Common myeloid progenitor, CD34-positive (primary cell): ENCODE measurements around the gene DDX17.

Experiments
- CTCF ChIA-PET: fragments of 350-600 bp; sonication (Branson Sonifier 250); formaldehyde crosslinking; loops from one replicate; lab custom pipeline; 2021; ENCODE audit warnings: antibody characterized with exemption; lab: Charles Lee
- POLR2A ChIA-PET: fragments of 350-600 bp; sonication (Branson Sonifier 250); formaldehyde crosslinking; loops from one replicate; lab custom pipeline; 2021; ENCODE audit warnings: antibody characterized with exemption; lab: Charles Lee
- DNase-seq, 3 donors: peaks; one replicate each; pipeline versions ENCODE4 v3.0.0 to v3.0.0-alpha.2; 2013
- H3K27ac ChIP-seq, 2 experiments: 1 replicate in 1 of 2; 2 replicates in 1 of 2; pipeline ENCODE4 v1.7.0; 2013; ENCODE audit warnings: inconsistent platforms in 2 of 2, low read length in 2 of 2, mild to moderate bottlenecking in 2 of 2, low read depth in 1 of 2, moderate library complexity in 1 of 2; ENCODE audit not compliant: severe bottlenecking in 2 of 2, insufficient read depth in 1 of 2, poor library complexity in 1 of 2
- H3K27me3 ChIP-seq, 5 experiments: replicated peaks in 2 of 5; 1 replicate in 3 of 5; 2 replicates in 2 of 5; pipeline versions ENCODE4 v1.6.1 to v1.7.0; 2013; ENCODE audit warnings: low read length in 4 of 5, mild to moderate bottlenecking in 2 of 5, moderate library complexity in 2 of 5, inconsistent platforms in 1 of 5; ENCODE audit not compliant: insufficient read depth in 5 of 5, control insufficient read depth in 4 of 5
- H3K36me3 ChIP-seq, 4 experiments: 1 replicate in 2 of 4; 2 replicates in 2 of 4; pipeline versions ENCODE4 v1.6.1 to v1.7.0; 2013; ENCODE audit warnings: low read length in 3 of 4, control low read depth in 1 of 4, mild to moderate bottlenecking in 1 of 4; ENCODE audit not compliant: control insufficient read depth in 4 of 4, insufficient read depth in 4 of 4
- H3K4me1 ChIP-seq, 4 experiments: 1 replicate in 3 of 4; 2 replicates in 1 of 4; pipeline versions ENCODE4 v1.6.1 to v1.7.1; 2013; ENCODE audit warnings: low read length in 3 of 4, mild to moderate bottlenecking in 3 of 4, control low read depth in 1 of 4, inconsistent platforms in 1 of 4, moderate library complexity in 1 of 4; ENCODE audit not compliant: control insufficient read depth in 4 of 4, insufficient read depth in 4 of 4; ENCODE audit errors: control extremely low read depth in 1 of 4
- H3K4me3 ChIP-seq, 7 experiments: 1 replicate in 4 of 7; 2 replicates in 3 of 7; pipeline versions ENCODE4 v1.5.1 to v1.7.0; 2013; ENCODE audit warnings: mild to moderate bottlenecking in 7 of 7, low read length in 6 of 7, moderate library complexity in 6 of 7, inconsistent platforms in 2 of 7, low read depth in 2 of 7, control low read depth in 1 of 7; ENCODE audit not compliant: insufficient read depth in 4 of 7, control insufficient read depth in 1 of 7; ENCODE audit errors: extremely low read depth in 1 of 7
- H3K9me3 ChIP-seq, 5 experiments: 1 replicate in 4 of 5; 2 replicates in 1 of 5; pipeline versions ENCODE4 v1.6.1 to v1.7.1; 2013; ENCODE audit warnings: low read length in 4 of 5, mild to moderate bottlenecking in 2 of 5, inconsistent platforms in 1 of 5, low read depth in 1 of 5, moderate library complexity in 1 of 5; ENCODE audit not compliant: control insufficient read depth in 4 of 5, insufficient read depth in 2 of 5; ENCODE audit errors: control extremely low read depth in 1 of 5
- WGBS: methylation state at CpG from one replicate; pipeline ENCODE4 v1.1.5; 2013; ENCODE audit not compliant: insufficient coverage; 5-methylcytosine and 5-hydroxymethylcytosine counted together

The DDX17 gene

DNA sequence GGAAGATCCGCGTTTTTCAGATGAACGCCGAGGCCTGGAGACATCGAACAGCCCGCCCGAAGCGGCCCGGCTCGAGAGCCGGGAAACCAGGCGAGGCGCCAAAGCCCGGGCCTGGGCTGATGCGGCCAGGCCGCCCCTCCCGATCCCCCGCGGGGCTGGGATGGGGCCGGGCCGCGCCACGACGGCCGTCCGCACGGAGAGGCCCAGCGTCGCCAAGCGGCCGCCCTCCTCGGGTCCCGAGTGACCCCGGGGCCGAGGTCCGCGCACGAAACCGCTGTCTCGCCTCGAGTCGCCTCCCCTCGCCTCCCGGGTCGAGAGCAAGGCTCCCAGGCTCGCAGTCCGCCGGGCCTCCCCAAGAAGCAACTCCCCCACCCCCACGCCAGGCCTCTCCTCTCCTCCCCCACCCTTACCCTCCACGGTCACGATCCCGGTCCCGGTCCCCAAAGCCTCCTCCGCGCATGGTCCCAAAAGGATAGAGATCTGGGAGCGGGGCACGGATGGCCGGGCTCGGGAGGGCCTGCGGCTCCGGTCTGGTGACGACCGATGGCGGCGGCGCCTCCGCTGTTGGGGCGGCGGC is 482 bp downstream of the DDX17 start:
- ChIA-PET CTCF (no interaction called here), POLR2A (no interaction called here)
- DNase-seq: peak; percentile 26 to 68 (median 47)
- Histone ChIP-seq H3K27ac (peak overlapping the region; percentile 99 to 100), H3K36me3 (peaks cover 2 to 36% (median 13%) of the 10 kb centered on the region in 4 experiments), H3K27me3 (no peaks in the 10 kb centered on the region), H3K4me3 (peak overlapping the region; percentile 61 to 98 (median 96)), H3K9me3 (no peaks in the 10 kb centered on the region), H3K4me1 (peaks cover 23 to 50% (median 36%) of the 10 kb centered on the region in 4 experiments)
- 0% methylated on average over 52 of the region's 69 CpGs for WGBS

GRCh38 chr22:38504731-38505540 is 1.2 kb downstream of the DDX17 start:
- 3% methylated on average over 20 of the region's 35 CpGs for WGBS
- H3K36me3 ChIP-seq: peaks cover 4 to 41% (median 17%) of the 10 kb centered on the region in 4 experiments
- no peaks in the 10 kb centered on the region for H3K9me3 ChIP-seq
- peaks cover 23 to 43% (median 30%) of the 10 kb centered on the region in 4 experiments for H3K4me1 ChIP-seq
- H3K4me3 ChIP-seq: peak overlapping the region; percentile 61 to 98 (median 96)
- H3K27ac ChIP-seq: peak overlapping the region; percentile 99 to 100
- H3K27me3 ChIP-seq: no peaks in the 10 kb centered on the region
- peak; percentile 46 to 74 (median 64) for DNase-seq
- POLR2A ChIA-PET: no interaction called here
- CTCF ChIA-PET: no interaction called here

DNA sequence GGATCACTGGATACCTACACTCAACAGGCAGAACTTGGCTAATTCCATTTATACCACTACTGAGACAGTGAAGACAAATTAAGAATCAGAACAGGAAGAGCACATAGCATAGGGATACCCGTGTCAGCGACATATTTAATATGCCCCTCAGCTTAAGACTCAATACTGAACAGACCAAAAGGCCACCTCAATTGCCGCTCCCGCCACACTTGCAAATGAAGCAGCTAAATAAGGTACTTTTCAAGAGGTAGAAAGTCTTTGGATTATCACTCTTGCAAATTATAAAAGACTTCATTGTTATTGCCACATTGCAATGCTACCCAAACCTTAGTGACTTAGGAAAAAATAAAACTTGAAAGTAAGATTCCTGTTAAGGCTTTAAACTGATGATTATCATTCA is 3.1 kb downstream of the DDX17 start:
- H3K4me1 ChIP-seq: peaks cover 23 to 42% (median 28%) of the 10 kb centered on the region in 4 experiments
- 27% methylated on average over 2 of the region's 4 CpGs for WGBS
- peaks cover 17 to 60% (median 32%) of the 10 kb centered on the region in 4 experiments for H3K36me3 ChIP-seq
- ChIA-PET POLR2A (interaction anchor here (1.6 to 3.2 kb wide), 2 partner anchors 14 to 16 kb away, joined by 3 to 13 read pairs; no protein-coding TSS in a partner anchor), CTCF (interaction anchor here (0.6 to 2.5 kb wide), 4 partner anchors 10 to 703 kb away, joined by 4 to 13 read pairs (median 10); no protein-coding TSS in a partner anchor)
- H3K27ac ChIP-seq: peak overlapping the region in 1 of 2 experiments; percentile 40
- peak overlapping the region in 4 of 7 experiments; percentile 58 to 97 (median 96) for H3K4me3 ChIP-seq
- DNase-seq: no peak
- no peaks in the 10 kb centered on the region for H3K9me3 ChIP-seq
- no peaks in the 10 kb centered on the region for H3K27me3 ChIP-seq

GRCh38 chr22:38501797-38502672 is 4.1 kb downstream of the DDX17 start:
- ChIA-PET POLR2A (interaction anchor here (0.6 to 3.2 kb wide), 4 partner anchors 13 to 69 kb away, joined by 3 to 13 read pairs (median 3); no protein-coding TSS in a partner anchor), CTCF (interaction anchor here (0.6 to 2.5 kb wide), 7 partner anchors 9 to 704 kb away, joined by 3 to 13 read pairs (median 6); no protein-coding TSS in a partner anchor)
- Histone ChIP-seq H3K4me3 (peak overlapping the region in 2 of 7 experiments; percentile 58 to 97), H3K27ac (peak overlapping the region in 1 of 2 experiments; percentile 49), H3K9me3 (no peaks in the 10 kb centered on the region), H3K4me1 (peaks cover 23 to 40% (median 26%) of the 10 kb centered on the region in 4 experiments), H3K36me3 (peaks cover 21 to 66% (median 40%) of the 10 kb centered on the region in 4 experiments), H3K27me3 (no peaks in the 10 kb centered on the region)
- 100% methylated on average over 7 of the region's 10 CpGs for WGBS
- DNase-seq: no peak

GRCh38 chr22:38497869-38498268 is 8.2 kb downstream of the DDX17 start:
- Histone ChIP-seq H3K27me3 (no peaks in the 10 kb centered on the region), H3K4me3 (no peak overlapping the region), H3K27ac (no peak overlapping the region), H3K9me3 (no peaks in the 10 kb centered on the region), H3K36me3 (peaks cover 48 to 89% (median 74%) of the 10 kb centered on the region in 4 experiments), H3K4me1 (peaks cover 5 to 14% (median 6%) of the 10 kb centered on the region in 4 experiments)
- POLR2A ChIA-PET: interaction anchor here (0.7 to 1.5 kb wide), 2 partner anchors 9 to 13 kb away, joined by 3 to 4 read pairs; no protein-coding TSS in a partner anchor
- CTCF ChIA-PET: interaction anchor here (1.7 kb wide), 1 partner anchor 54 kb away, joined by 3 read pairs; no protein-coding TSS in a partner anchor
- DNase-seq: no peak
- no CpG with 5 or more reads among the region's 3 CpGs for WGBS

GRCh38 chr22:38494939-38495338 is 11.2 kb downstream of the DDX17 start:
- Histone ChIP-seq H3K9me3 (no peaks in the 10 kb centered on the region), H3K4me3 (no peak overlapping the region), H3K27me3 (no peaks in the 10 kb centered on the region), H3K36me3 (peaks cover 48 to 96% (median 78%) of the 10 kb centered on the region in 4 experiments), H3K4me1 (peaks cover 0 to 2% (median 0%) of the 10 kb centered on the region in 4 experiments), H3K27ac (no peak overlapping the region)
- ChIA-PET POLR2A (no interaction called here), CTCF (interaction anchor here (0.9 to 1.4 kb wide), 6 partner anchors 9 to 77 kb away, joined by 3 to 6 read pairs (median 3); no protein-coding TSS in a partner anchor)
- DNase-seq: no peak
- 100% methylated on average over 8 of the region's 12 CpGs for WGBS
